Measurements from ENCODE around the gene ZBTB40. TPM values are rescaled to one million over a fixed set of nuclear protein-coding genes. Genes with fewer than 3 reads are reported as not detected.

The ZBTB40 gene
- total and polyA plus RNA-seq, 10 of the 15 experiments (the other 5 are each of a cell fraction or from before 2014, with no cell fraction given): 1.9 to 14.4 (median 9.0) TPM

- intact Hi-C loops (cut with micrococcal nuclease; ENCODE audit: unreplicated experiment): no loop called here
- Histone ChIP-seq H4K20me1 (ENCODE audit: control insufficient read depth, insufficient read depth) (no peaks in the 10 kb centered on the region), H3K79me2 (ENCODE audit: control insufficient read depth, insufficient read depth, low read length) (peaks cover 3% of the 10 kb centered on the region), H3K27ac (ENCODE audit: control insufficient read depth, insufficient read depth) (no peak overlapping the region), H3K4me3 (no peak overlapping the region), H3K4me1 (ENCODE audit: control insufficient read depth, insufficient read depth, low read length) (no peaks in the 10 kb centered on the region), H3K9me3 (replicated peaks; ENCODE audit: control insufficient read depth, insufficient read depth, low read length) (peaks cover 2% of the 10 kb centered on the region; the same call in 2 of the 3 replicates), H3K36me3 (ENCODE audit: control insufficient read depth in 2 of 2, insufficient read depth in 2 of 2, low read length in 1 of 2) (no peaks in the 10 kb centered on the region; a peak in 1 of 4 replicates), H2AFZ (ENCODE audit: control insufficient read depth, low read depth, low read length) (no peak overlapping the region), H3K4me2 (ENCODE audit: control insufficient read depth, insufficient read depth) (no peak overlapping the region), H3K27me3 (replicated peaks in 1 of 2; ENCODE audit: control insufficient read depth in 2 of 2, insufficient read depth in 2 of 2, low read length in 1 of 2) (no peaks in the 10 kb centered on the region), H3K9ac (ENCODE audit: control insufficient read depth, insufficient read depth, low read length) (no peak overlapping the region)
- ChIA-PET RAD21 (ENCODE audit: unreplicated experiment) (no interaction called here), CTCF (no interaction called here), POLR2A (no interaction called here), SMC1A (ENCODE audit: uncharacterized antibody, unreplicated experiment) (no interaction called here)
- in situ Hi-C loops (cut with MboI): no loop called here
- no TSS peak for BruUV-seq (replicated peaks)
- WGBS (ENCODE audit: insufficient coverage, insufficient replicate concordance, low lambda C conversion rate, missing lambda C conversion rate): 88% methylated on average over 3 of the region's 3 CpGs
- FAIRE-seq (no peak), DNase-seq (ENCODE audit: low read depth, low spot score) (no peak), ATAC-seq (no peak)
- no peak for TF ChIP-seq ZBTB40 (IDR thresholded peaks at IDR 0.05; ENCODE audit: borderline replicate concordance)
- TF ChIP-seq RUNX3 (IDR thresholded peaks at IDR 0.05; ENCODE audit: low read length): no peak
- no peak for TF ChIP-seq KDM1A (IDR thresholded peaks at IDR 0.05; ENCODE audit: borderline replicate concordance)
- no peak for TF ChIP-seq ZNF207 (IDR thresholded peaks at IDR 0.05; ENCODE audit: borderline replicate concordance)
- no peak for TF ChIP-seq BCL3 (IDR thresholded peaks at IDR 0.05; ENCODE audit: borderline replicate concordance, insufficient read depth, low read depth, low read length, poor library complexity, severe bottlenecking)
- TF ChIP-seq IKZF1 (conservative IDR thresholded peaks at IDR 0.05): no peak
- TF ChIP-seq FOXK2 (IDR thresholded peaks at IDR 0.05): no peak
- TF ChIP-seq MLLT1 (IDR thresholded peaks at IDR 0.05): no peak
- TF ChIP-seq TCF7 (IDR thresholded peaks at IDR 0.05; ENCODE audit: borderline replicate concordance): no peak
- no peak for TF ChIP-seq BHLHE40 (IDR thresholded peaks at IDR 0.05; ENCODE audit: borderline replicate concordance in 1 of 2, low read depth in 2 of 2, low read length in 1 of 2)
- TF ChIP-seq SUPT20H (IDR thresholded peaks at IDR 0.05; ENCODE audit: borderline replicate concordance, control insufficient read depth, low read depth, low read length): no peak
- TF ChIP-seq CREM (IDR thresholded peaks at IDR 0.05; ENCODE audit: low read depth): no peak
Observed at GRCh38 chr1:22485431-22485830, 33.8 kb downstream of the ZBTB40 start.

Measured in GM12878 (cell line).